MM.1S (cell line): ENCODE results near the gene EPN1.

Experiments
- DNase-seq: peaks from one replicate; pipeline ENCODE4 v3.0.0-alpha.2; 2015
- H2AFZ ChIP-seq: fragments of 300-600 bp; sonication (generic); 2 replicates; pipeline ENCODE4 v1.6.0; 2016; ENCODE audit warnings: antibody characterized with exemption, low read length
- H3F3A ChIP-seq: fragments of 300-600 bp; sonication (generic); 2 replicates; pipeline ENCODE4 v1.6.1; 2016; ENCODE audit warnings: mild to moderate bottlenecking, antibody characterized with exemption, low read length, moderate library complexity, mixed read lengths; ENCODE audit not compliant: insufficient read depth
- H3K27ac ChIP-seq: fragments of 300-600 bp; sonication (generic); 2 replicates; pipeline ENCODE4 v1.5.1; 2016; ENCODE audit warnings: mild to moderate bottlenecking, low read length
- H3K27me3 ChIP-seq: fragments of 300-600 bp; sonication (generic); replicated peaks from 2 replicates; pipeline ENCODE4 v1.6.0; 2016; ENCODE audit warnings: low read length; ENCODE audit not compliant: insufficient read depth
- H3K36me3 ChIP-seq: fragments of 300-600 bp; sonication (generic); replicated peaks from 2 replicates; pipeline ENCODE4 v1.6.1; 2016; ENCODE audit warnings: mild to moderate bottlenecking, low read length, mixed read lengths; ENCODE audit not compliant: insufficient read depth
- H3K4me1 ChIP-seq: fragments of 300-600 bp; sonication (generic); 2 replicates; pipeline ENCODE4 v1.6.1; 2016; ENCODE audit warnings: low read length, mixed read lengths
- H3K4me2 ChIP-seq: fragments of 300-600 bp; sonication (generic); 2 replicates; pipeline ENCODE4 v1.6.0; 2016; ENCODE audit warnings: low read depth, low read length
- H3K4me3 ChIP-seq: fragments of 300-600 bp; sonication (generic); 2 replicates; pipeline ENCODE4 v1.5.1; 2016; ENCODE audit warnings: low read length, mixed read lengths
- H3K79me2 ChIP-seq: fragments of 300-600 bp; sonication (generic); 2 replicates; pipeline ENCODE4 v1.6.1; 2016; ENCODE audit warnings: mixed run types, low read length, mixed read lengths
- H3K9ac ChIP-seq: fragments of 300-600 bp; sonication (generic); 2 replicates; pipeline ENCODE4 v1.6.1; 2016; ENCODE audit warnings: low read length, mixed read lengths
- H3K9me2 ChIP-seq: fragments of 300-600 bp; sonication (generic); replicated peaks from 2 replicates; pipeline ENCODE4 v1.6.1; 2016; ENCODE audit warnings: mild to moderate bottlenecking, low read length, mixed read lengths; ENCODE audit not compliant: insufficient read depth
- H3K9me3 ChIP-seq: fragments of 300-600 bp; sonication (generic); replicated peaks from 2 replicates; pipeline ENCODE4 v1.6.1; 2016; ENCODE audit warnings: mild to moderate bottlenecking, low read length, mixed read lengths; ENCODE audit not compliant: insufficient read depth
- H4K20me1 ChIP-seq: fragments of 300-600 bp; sonication (generic); 2 replicates; pipeline ENCODE4 v1.6.1; 2016; ENCODE audit warnings: mild to moderate bottlenecking, low read length, moderate library complexity, mixed read lengths; ENCODE audit not compliant: insufficient read depth
- EZH2 ChIP-seq: fragments of 300-600 bp; sonication (generic); optimal IDR thresholded peaks from 2 replicates; pipeline ENCODE3; 2017; ENCODE audit warnings: low read depth, mild to moderate bottlenecking, antibody characterized with exemption, low read length, mixed read lengths
- EZH2phosphoT487 ChIP-seq: fragments of 300-600 bp; sonication (generic); IDR thresholded peaks from 2 replicates; pipeline ENCODE4 v1.6.1; 2018; ENCODE audit warnings: antibody characterized with exemption, low read length
- TF ChIP-seq, protein P1 (sequence below): fragments of 300-600 bp; sonication (generic); IDR thresholded peaks from 2 replicates; pipeline ENCODE4 v1.5.1; 2016; ENCODE audit warnings: antibody characterized with exemption, low read length, mixed read lengths

Gene EPN1

DNA sequence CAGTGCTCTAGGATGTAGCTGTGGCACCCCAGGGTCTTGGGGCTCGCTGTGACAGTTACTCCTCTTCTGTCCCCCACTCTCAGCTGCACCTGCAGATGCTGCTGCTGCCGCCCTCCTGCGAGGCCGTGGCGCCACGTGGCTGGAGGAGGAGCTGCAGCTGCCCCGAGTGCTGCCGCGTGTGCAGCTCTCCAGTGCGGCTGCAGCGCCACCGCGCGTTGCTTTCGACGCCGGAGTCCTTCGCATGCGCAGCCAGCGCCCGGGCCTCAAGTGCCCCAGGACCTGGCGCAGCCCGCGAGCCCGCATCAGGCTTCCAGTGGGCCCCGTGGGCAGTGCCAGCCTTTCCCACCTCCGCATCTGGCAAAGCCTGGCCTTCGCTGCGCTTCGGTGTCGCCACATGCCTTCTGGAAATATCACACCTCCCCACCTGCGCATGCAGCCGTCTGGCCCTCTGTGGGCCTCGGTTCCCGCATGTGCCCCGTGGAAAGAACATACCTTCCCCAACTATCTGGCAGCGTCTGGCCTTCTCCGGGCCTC is 34.9 kb upstream of the EPN1 start:
- peak overlapping the region; percentile 37 for H2AFZ ChIP-seq
- H3K9me2 ChIP-seq = no peaks in the 10 kb centered on the region
- H3K4me3 ChIP-seq = peak overlapping the region; percentile 90
- no peak for DNase-seq
- no peaks in the 10 kb centered on the region for H4K20me1 ChIP-seq
- peak overlapping the region; percentile 97 for H3K4me2 ChIP-seq
- H3K27ac ChIP-seq = no peak overlapping the region
- H3K9me3 ChIP-seq = no peaks in the 10 kb centered on the region
- no peaks in the 10 kb centered on the region for H3K36me3 ChIP-seq
- H3F3A ChIP-seq = peaks cover 25% of the 10 kb centered on the region
- no peaks in the 10 kb centered on the region for H3K27me3 ChIP-seq
- peaks cover 50% of the 10 kb centered on the region for H3K79me2 ChIP-seq
- TF ChIP-seq, protein P1, sequence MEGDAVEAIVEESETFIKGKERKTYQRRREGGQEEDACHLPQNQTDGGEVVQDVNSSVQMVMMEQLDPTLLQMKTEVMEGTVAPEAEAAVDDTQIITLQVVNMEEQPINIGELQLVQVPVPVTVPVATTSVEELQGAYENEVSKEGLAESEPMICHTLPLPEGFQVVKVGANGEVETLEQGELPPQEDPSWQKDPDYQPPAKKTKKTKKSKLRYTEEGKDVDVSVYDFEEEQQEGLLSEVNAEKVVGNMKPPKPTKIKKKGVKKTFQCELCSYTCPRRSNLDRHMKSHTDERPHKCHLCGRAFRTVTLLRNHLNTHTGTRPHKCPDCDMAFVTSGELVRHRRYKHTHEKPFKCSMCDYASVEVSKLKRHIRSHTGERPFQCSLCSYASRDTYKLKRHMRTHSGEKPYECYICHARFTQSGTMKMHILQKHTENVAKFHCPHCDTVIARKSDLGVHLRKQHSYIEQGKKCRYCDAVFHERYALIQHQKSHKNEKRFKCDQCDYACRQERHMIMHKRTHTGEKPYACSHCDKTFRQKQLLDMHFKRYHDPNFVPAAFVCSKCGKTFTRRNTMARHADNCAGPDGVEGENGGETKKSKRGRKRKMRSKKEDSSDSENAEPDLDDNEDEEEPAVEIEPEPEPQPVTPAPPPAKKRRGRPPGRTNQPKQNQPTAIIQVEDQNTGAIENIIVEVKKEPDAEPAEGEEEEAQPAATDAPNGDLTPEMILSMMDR = no peak
- no peak for TF ChIP-seq EZH2
- no peak for TF ChIP-seq EZH2phosphoT487
- peaks cover 42% of the 10 kb centered on the region for H3K4me1 ChIP-seq
- peak overlapping the region; percentile 78; the same call in 1 of the 2 replicates for H3K9ac ChIP-seq

DNA sequence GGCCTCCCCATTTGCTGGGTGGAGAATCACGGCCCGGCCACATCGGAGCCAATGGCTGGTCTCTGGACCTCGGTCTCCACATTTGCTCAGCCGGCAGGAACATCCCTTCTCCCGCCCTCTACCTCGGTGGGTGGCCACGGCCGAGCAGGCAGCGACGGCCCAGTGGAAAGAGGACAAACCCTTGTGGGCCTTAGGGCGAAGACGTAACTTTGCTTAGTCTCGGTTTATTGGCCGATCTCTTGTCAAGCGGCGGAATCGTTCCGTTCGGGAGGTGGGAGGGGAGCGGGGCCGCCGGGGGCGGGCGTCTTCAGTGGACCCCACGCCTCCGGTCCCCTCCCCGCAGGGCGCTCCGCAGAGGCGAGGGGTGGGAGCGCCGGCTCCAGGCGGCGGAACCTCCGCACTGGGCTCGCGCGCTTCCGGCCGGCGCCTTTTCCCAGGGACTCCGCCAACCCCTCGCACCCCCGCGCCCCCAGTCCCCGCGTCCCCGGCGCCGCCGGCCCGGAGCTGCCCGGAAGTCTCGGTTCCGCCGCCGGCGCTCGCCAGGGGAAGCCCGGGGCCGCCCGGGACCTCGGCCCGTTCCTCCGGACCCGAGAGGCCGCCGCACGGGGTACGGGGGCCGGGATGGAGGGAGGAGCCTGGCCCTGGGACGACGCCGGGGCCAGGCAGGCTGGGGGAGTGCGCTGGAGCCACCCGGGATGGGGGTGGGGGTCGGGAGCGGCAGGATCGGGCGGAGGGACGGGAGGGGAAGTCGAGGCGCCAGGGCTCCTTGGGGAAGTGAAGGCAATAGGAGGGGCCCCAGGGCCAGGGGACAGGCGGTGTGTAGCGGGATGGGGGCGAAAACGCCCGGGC is 34.2 kb upstream of the EPN1 start, which contains the start of gene ZNF580:
ZNF580 (plus strand) TSS at position 426 of the 849 bp plus-strand sequence. CDS start 1,507 bp downstream, outside the sequence.
- peak; percentile 47 for DNase-seq
- Histone ChIP-seq H3K27ac (peak within 1 kb of the TSS; percentile 37; the same call in 1 of the 2 replicates), H3K27me3 (no peaks in the 10 kb centered on the region), H3K4me1 (peaks cover 38% of the 10 kb centered on the region), H4K20me1 (no peaks in the 10 kb centered on the region), H2AFZ (peak within 1 kb of the TSS; percentile 68), H3K9me3 (no peaks in the 10 kb centered on the region), H3K4me3 (peak within 1 kb of the TSS; percentile 90), H3F3A (peaks cover 25% of the 10 kb centered on the region), H3K36me3 (no peaks in the 10 kb centered on the region), H3K79me2 (peaks cover 49% of the 10 kb centered on the region), H3K4me2 (peak within 1 kb of the TSS; percentile 97), H3K9ac (peak within 1 kb of the TSS; percentile 78), H3K9me2 (no peaks in the 10 kb centered on the region)
- no peak for TF ChIP-seq EZH2
- TF ChIP-seq EZH2phosphoT487 = no peak
- TF ChIP-seq, protein P1 = no peak

DNA sequence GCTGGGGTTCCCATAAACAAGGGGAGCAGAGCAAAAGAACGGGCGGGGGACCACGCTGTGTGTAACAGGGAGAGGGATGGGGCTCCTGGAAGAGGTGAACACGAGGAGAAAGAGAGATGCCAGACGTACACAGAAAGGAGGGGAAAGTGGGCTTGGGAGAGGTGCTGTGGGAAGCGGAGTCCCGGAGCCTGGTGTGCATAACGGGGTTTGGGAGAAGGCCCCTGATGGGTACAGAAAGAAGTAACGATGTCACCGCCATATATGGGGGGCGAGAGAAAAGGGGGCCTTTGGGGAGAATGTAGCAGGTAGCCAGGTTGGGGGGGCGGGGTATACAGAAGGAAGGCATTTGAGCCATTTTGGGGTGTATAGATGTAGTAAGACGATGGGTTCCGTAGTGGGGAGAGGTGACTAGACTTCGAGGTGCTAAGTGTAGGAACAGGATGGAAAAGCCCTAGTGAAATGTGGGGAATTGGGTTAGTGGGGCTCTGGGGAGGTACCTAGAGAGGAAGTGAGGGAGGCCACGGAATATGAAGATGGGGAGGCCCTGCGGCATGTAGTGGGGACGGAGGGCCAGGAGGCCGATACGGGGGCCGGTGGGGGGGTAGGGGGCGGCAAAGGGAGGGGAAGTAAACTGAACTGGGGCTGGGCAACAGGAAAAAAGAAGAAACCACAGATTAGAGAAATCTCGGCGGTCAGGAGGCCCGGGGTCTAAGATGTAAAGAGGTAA is 33.4 kb upstream of the EPN1 start:
- Histone ChIP-seq H3K27me3 (no peaks in the 10 kb centered on the region), H3K36me3 (no peaks in the 10 kb centered on the region), H3K9me3 (no peaks in the 10 kb centered on the region), H4K20me1 (no peaks in the 10 kb centered on the region), H3K79me2 (peaks cover 41% of the 10 kb centered on the region), H3K9ac (peak overlapping the region; percentile 78), H3F3A (peaks cover 25% of the 10 kb centered on the region), H3K9me2 (no peaks in the 10 kb centered on the region), H3K4me2 (peak overlapping the region; percentile 97), H3K4me3 (peak overlapping the region; percentile 90), H3K27ac (peak overlapping the region; percentile 37; the same call in 1 of the 2 replicates), H3K4me1 (peaks cover 30% of the 10 kb centered on the region), H2AFZ (peak overlapping the region; percentile 68)
- no peak for DNase-seq
- no peak for TF ChIP-seq EZH2phosphoT487
- no peak for TF ChIP-seq EZH2
- TF ChIP-seq, protein P1 = no peak
